ENCODE data around the gene ZNF275.
"Not testable (repeated sequence)": the region's sequence is repeated elsewhere in the genome, so short reads cannot be mapped to it uniquely, and the experiment has no call there.

ZNF275 gene

GRCh38 chrX:153319295-153320046, 14.5 kb upstream of the ZNF275 start:
- DNase-seq, result no peak

DNA sequence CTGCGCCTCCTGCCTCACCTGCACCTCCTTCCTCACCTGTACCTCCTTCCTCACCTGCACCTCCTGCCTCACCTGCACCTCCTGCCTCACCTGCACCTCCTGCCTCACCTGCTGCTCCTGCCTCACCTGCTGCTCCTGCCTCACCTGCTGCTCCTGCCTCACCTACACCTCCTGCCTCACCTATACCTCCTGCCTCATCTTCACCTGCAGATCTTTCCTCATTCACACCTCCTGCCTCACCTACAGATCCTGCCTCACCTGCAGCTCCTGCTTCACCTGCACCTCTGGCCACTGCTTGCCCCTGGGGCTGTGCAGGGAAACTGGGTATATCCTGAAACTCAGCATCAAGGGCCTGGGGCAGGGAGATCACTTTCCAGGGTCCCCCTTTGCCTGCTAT, 13.9 kb upstream of the ZNF275 start:
- not testable (repeated sequence) for DNase-seq

GRCh38 chrX:153320555-153321184, 13.3 kb upstream of the ZNF275 start:
- DNase-seq, result no peak

GRCh38 chrX:153321381-153322124, 12.4 kb upstream of the ZNF275 start, which contains the start of gene PNMA6F:
PNMA6F (minus strand) TSS chrX:153321767; CDS start chrX:153320674, 1,093 bp downstream.
- no peak for DNase-seq

DNA sequence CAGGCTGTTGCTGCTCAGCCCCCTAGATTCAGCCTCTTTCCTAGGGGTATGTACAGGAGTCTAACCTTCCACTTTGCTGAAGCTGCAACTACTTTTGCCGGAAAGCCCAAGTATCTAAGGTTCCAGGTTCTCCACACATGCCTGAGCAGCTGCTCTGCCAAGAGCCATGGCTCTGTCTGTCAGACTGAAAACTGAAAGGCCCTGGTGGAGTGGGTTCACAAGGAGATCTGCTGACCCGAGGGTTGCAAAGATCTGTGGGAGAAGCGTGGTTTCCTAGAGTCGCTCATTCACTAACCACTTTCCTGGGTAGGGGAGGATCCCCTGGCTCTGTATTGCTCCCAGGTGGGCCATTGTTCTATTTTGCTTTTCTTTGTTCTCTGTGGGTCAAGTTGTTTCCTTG, 6.4 kb upstream of the ZNF275 start:
- no peak for DNase-seq

DNA sequence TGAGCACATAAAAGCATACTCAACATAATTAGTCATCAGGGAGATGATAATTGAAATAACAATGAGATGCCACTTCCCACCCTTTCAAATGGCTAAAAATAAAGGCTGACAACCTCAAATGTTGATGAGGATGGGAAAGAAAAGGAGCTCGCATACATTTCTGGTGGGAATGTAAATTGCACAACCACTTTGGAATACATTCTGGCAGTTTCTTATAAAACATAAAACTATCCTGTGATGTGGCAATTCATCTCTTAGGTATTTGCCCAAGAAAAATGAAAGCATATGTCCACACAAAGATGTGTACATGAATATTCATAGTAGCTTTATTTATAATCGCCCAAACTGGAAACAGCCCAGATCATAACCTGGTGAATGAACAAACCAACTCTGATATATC, 687 bp upstream of the ZNF275 start:
- no peak for DNase-seq

GRCh38 chrX:153334654-153335295, 822 bp downstream of the ZNF275 start:
- DNase-seq, result no peak

- DNase-seq, result no peak
These were observed 2.4 kb downstream of the ZNF275 start for GRCh38 chrX:153336121-153336894.

GRCh38 chrX:153336988-153337387, 3.0 kb downstream of the ZNF275 start:
- no peak for DNase-seq

- DNase-seq, result no peak
These were observed 4.9 kb downstream of the ZNF275 start for GRCh38 chrX:153338836-153339235.

- DNase-seq, result no peak
These were observed 5.7 kb downstream of the ZNF275 start for GRCh38 chrX:153339662-153340061.

DNA sequence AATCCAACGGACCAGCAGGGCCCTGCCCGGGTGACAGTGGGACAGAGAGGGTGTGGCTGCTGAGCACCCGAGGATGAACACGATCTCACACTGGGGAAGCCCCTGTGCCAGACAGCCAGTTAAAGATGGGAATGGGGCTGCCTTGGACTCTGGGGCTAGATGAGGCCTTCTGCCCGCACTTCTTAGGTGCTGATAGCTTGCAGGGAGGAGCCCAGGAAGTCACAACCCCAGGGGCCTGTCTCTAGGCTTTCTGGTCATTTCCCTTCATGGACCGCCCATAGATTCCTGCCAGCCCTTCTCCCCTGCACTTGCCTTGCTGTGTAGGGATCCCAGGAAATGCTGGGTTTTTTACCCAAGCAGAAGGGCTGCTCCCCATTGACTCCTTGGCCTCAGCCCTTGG, 6.2 kb downstream of the ZNF275 start:
- no peak for DNase-seq

DNA sequence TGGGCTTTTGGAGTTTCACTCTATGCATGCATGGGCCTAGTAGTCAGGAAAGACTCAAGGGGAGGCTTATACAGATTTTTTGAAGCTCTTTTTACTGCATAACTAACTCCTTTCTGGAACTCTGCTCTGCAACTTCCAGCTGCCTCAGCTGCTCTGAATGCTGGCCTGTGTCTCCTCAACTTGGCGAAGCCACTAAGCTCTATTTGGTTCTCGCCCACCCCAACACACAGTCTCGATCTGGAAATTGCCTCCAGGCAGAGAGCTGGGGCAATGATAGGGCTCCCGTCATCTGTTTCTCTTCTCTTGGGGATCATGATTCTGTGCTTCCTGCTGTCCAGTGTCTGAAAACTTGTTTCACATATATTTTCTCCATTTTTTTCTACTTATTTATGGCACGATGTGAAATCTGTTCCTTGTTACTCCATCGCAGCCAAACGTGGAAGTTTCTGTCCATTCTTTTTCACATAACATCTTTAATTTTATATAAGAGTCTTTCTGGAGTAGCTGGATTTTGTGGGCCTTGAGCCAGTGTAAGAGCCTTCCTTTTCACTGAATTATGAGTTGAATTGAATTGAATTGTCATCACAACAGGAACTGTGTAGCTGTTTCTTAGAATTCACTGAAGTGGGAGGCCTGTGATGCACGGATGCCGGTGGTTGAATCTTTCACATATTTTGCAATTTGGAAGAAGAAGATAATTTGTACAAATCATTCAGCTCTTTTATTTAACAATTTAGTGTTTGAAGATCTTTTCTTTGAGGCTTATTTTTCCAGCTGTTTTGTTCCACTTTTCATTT, 9.0 kb downstream of the ZNF275 start:
- DNase-seq, result no peak

DNA sequence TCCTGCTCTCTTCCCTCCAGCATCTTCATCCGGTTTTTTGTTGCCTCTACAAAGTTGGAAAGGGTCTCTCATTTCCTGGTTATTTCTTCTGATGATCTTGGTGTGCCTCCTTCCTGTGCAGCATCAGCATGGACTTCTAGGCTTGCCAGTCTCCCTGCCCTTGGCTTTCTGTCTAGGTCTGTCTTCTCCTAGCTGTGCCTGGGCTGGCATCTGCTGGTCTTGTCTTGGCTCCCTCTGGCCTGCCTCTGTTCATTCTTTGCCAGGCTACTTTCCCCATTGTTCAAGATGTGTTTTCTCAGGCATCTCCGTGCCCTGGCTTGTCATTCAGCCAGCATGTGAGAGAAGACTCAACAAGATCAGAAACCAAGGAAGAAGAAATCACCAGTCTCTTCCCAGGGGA, 9.7 kb downstream of the ZNF275 start:
- no peak for DNase-seq

GRCh38 chrX:153347530-153347929, 13.6 kb downstream of the ZNF275 start:
- no peak for DNase-seq

DNA sequence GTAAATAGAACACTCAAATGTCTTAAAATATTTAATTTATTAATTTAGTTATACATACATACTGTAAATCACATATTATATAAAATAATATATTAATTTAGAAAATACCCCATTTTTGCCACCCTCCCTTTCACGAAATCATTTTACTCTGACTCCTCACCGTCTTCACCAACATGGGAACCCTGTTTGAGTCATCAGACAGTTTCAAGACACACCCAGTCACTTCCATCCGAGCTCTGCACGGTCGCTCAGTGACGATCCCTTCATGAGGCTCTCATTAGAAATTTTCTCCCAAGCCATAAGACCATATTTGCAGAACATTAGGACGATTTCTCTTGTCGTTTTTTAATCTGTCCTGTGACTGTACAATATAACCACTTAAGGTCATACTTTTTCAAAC, 14.5 kb downstream of the ZNF275 start:
- no peak for DNase-seq

- DNase-seq, result no peak
These were observed 16.0 kb downstream of the ZNF275 start for GRCh38 chrX:153349952-153350351.

DNA sequence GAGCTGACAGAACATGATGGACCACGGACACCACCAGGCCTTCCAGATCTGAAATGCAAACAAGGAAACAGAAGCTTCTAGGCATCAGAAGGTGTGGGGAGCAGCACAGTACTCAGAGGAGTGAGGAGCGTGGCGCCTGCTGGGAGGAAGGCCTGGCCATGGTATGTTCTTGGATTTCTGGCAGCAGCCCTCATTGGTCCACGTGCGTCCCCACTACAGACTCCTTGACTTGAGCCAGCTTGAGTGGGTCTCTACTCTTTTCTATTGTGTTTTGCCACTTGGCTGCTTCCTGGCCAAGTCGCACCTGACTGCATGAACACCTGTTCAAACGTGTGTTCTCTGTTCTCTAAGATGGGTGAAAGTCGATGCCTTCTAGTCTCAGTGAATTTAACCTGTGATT, 18.0 kb downstream of the ZNF275 start:
- no peak for DNase-seq

GRCh38 chrX:153352858-153353257, 18.9 kb downstream of the ZNF275 start:
- no peak for DNase-seq

GRCh38 chrX:153353416-153353815, 19.5 kb downstream of the ZNF275 start:
- DNase-seq, result no peak

GRCh38 chrX:153357877-153358276, 23.9 kb downstream of the ZNF275 start:
- no peak for DNase-seq
